Measurements from ENCODE around the gene CADPS. TPM values are rescaled to one million over a fixed set of nuclear protein-coding genes. Genes with fewer than 3 reads are reported as not detected.

Gene CADPS
- total RNA-seq, 1 experiment from 2014 or later: not detected

DNA sequence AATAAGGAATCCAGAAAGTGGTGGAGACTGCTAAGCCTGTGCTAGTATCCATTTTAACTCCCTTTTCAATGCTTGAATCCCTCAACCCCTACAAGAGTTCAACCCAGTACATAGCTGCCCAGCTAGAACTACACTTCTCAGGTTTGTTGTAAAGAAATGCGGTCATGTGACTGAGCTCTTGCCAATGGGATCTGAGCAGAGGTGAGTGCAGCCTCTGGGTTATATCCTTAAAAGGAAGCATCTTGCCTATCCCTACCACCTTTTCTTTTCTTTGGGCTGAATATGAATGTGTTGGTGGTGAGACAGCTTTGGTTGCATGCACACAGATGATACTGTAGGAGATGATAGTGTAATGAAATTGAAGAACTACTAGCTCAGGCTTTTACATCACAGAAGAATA, 139.7 kb downstream of the CADPS start:
- TF ChIP-seq POLR2AphosphoS5 (IDR thresholded peaks at IDR 0.05; ENCODE audit: low read depth, low read length): no peak
- TF ChIP-seq REST (IDR thresholded peaks at IDR 0.05; ENCODE audit: insufficient read depth in 1 of 2, low read depth in 2 of 2, low read length in 1 of 2): no peak
- TF ChIP-seq TCF7L2 (IDR thresholded peaks at IDR 0.05; ENCODE audit: low read depth, low read length): no peak
- no peak for TF ChIP-seq CTCF (IDR thresholded peaks at IDR 0.05)
- TF ChIP-seq SIN3A (IDR thresholded peaks at IDR 0.05; ENCODE audit: borderline replicate concordance, insufficient read depth, low read depth, low read length): no peak
- POLR2A ChIA-PET: no interaction called here
- no peak overlapping the region for H3K4me3 ChIP-seq (ENCODE audit: low read depth in 2 of 2, low read length in 2 of 2)
- intact Hi-C loops (cut with micrococcal nuclease; ENCODE audit: unreplicated experiment) (no loop called here), in situ Hi-C loops (cut with HindIII; ENCODE audit: low pct_unique_long_range_greater_than_20kb, low sequenced_read_pairs) (no loop called here)
- DNase-seq (ENCODE audit: low read depth, low spot score) (no peak), ATAC-seq (no peak)
- BruUV-seq (replicated peaks): no TSS peak
- no peaks in the 10 kb centered on the region for H3K27me3 ChIP-seq (ENCODE audit: control insufficient read depth, insufficient read depth, low read length)
- no peaks in the 10 kb centered on the region for H3K36me3 ChIP-seq (ENCODE audit: control insufficient read depth, insufficient read depth, low read length)
- no peaks in the 10 kb centered on the region for H3K9me3 ChIP-seq (ENCODE audit: control insufficient read depth, insufficient read depth, low read depth, low read length)
- no peaks in the 10 kb centered on the region for H3K4me1 ChIP-seq (ENCODE audit: control insufficient read depth, insufficient read depth, low read length)
- CTCF ChIA-PET: no interaction called here
- H3K27ac ChIP-seq (ENCODE audit: low read length): no peak overlapping the region

DNA sequence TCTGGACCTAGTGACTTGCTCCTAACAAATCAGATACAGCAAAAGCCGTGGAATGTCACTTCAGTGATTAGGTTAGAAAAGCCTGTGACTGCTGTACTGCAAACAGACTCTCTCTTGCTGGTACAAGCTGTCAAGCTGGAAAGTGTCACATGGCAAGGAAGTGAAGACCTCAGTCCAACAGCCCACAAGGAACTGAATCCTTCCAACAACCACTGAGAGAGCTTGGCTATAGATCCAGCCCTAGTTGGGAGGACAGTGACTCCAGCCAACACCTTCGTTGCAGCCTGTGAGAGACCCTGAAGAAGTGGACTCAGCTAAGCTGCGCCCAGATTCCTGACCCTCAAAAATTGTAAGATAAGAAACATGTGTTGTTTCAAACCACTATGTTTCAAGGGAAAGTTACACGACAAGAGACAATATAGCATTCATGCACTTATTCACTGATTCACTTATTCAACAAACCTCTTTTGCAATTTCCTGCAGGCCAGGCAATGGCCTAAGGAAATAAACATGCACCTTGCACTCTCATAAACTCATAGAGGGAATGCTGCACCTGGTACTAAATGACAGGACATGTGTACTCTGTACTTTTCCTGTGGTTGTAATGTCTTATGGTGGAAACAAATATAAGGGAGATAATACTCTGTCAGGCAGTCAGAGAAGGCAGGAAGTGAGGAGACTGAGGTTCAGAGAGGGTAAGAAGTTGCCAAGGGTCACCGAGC, 142.9 kb downstream of the CADPS start:
- no TSS peak for BruUV-seq (replicated peaks)
- CTCF ChIA-PET: no interaction called here
- intact Hi-C loops (cut with micrococcal nuclease; ENCODE audit: unreplicated experiment) (no loop called here), in situ Hi-C loops (cut with HindIII; ENCODE audit: low pct_unique_long_range_greater_than_20kb, low sequenced_read_pairs) (no loop called here)
- Histone ChIP-seq H3K4me3 (ENCODE audit: low read depth in 2 of 2, low read length in 2 of 2) (no peak overlapping the region), H3K4me1 (ENCODE audit: control insufficient read depth, insufficient read depth, low read length) (no peaks in the 10 kb centered on the region), H3K36me3 (ENCODE audit: control insufficient read depth, insufficient read depth, low read length) (no peaks in the 10 kb centered on the region), H3K27ac (ENCODE audit: low read length) (no peak overlapping the region), H3K9me3 (ENCODE audit: control insufficient read depth, insufficient read depth, low read depth, low read length) (no peaks in the 10 kb centered on the region), H3K27me3 (ENCODE audit: control insufficient read depth, insufficient read depth, low read length) (no peaks in the 10 kb centered on the region)
- POLR2A ChIA-PET: no interaction called here
- TF ChIP-seq SIN3A (IDR thresholded peaks at IDR 0.05; ENCODE audit: borderline replicate concordance, insufficient read depth, low read depth, low read length) (no peak), POLR2AphosphoS5 (IDR thresholded peaks at IDR 0.05; ENCODE audit: low read depth, low read length) (no peak), REST (IDR thresholded peaks at IDR 0.05; ENCODE audit: insufficient read depth in 1 of 2, low read depth in 2 of 2, low read length in 1 of 2) (no peak), CTCF (IDR thresholded peaks at IDR 0.05) (no peak)
- no peak for ATAC-seq
- no peak for DNase-seq (ENCODE audit: low read depth, low spot score)
